Sigmoid colon (tissue), 7 donors: ENCODE data around the gene KRR1. TPM values are rescaled to one million over a fixed set of nuclear protein-coding genes. Genes with fewer than 3 reads are reported as not detected.
"Not testable (repeated sequence)": the region's sequence is repeated elsewhere in the genome, so short reads cannot be mapped to it uniquely, and the experiment has no call there.

Experiments used
- DNase-seq: peaks from one replicate; pipeline ENCODE4 v3.0.0-alpha.2; 2019
- H3K27ac ChIP-seq, 4 donors: fragments of 200-600 bp; sonication (generic); one replicate each; pipeline ENCODE4 v1.5.1; 2016 to 2019; ENCODE audit warnings: mild to moderate bottlenecking in 1 of 4
- H3K27me3 ChIP-seq, 3 donors: fragments of 200-600 bp; sonication (generic); one replicate each; pipeline ENCODE4 v1.5.1; 2019; ENCODE audit warnings: mild to moderate bottlenecking in 1 of 3
- H3K36me3 ChIP-seq, 4 donors: fragments of 200-600 bp; sonication (generic); one replicate each; pipeline ENCODE4 v1.5.1; 2016 to 2019
- H3K4me1 ChIP-seq, 4 donors: fragments of 200-600 bp; sonication (generic); one replicate each; pipeline ENCODE4 v1.5.1; 2017 to 2019
- H3K4me3 ChIP-seq, 4 donors: fragments of 200-600 bp; sonication (generic); one replicate each; pipeline ENCODE4 v1.5.1; 2017 to 2019; ENCODE audit warnings: mild to moderate bottlenecking in 2 of 4, moderate library complexity in 1 of 4
- H3K9me3 ChIP-seq, 4 donors: fragments of 200-600 bp in 3 of 4; sonication (generic) in 3 of 4; one replicate each; pipeline versions ENCODE4 v1.5.1 to v1.6.1; 2013 to 2019
- EP300 ChIP-seq, 4 donors: sonication (generic); formaldehyde crosslinking; IDR thresholded peaks; one replicate each; pipeline ENCODE4 v1.6.1; 2017; ENCODE audit warnings: antibody characterized with exemption in 4 of 4
- POLR2A ChIP-seq, 2 donors: fragments of 450-650 bp; IDR thresholded peaks; one replicate each; pipeline ENCODE4 v1.6.1; 2016; ENCODE audit warnings: antibody characterized with exemption in 2 of 2, mild to moderate bottlenecking in 2 of 2, moderate library complexity in 2 of 2
- POLR2AphosphoS5 ChIP-seq, 4 donors: sonication (generic); formaldehyde crosslinking; IDR thresholded peaks; one replicate each; pipeline ENCODE4 v1.6.1; 2017; ENCODE audit warnings: antibody characterized with exemption in 4 of 4
- WGBS, 2 donors: extraction: QIAGEN DNeasy Blood & Tissue Kit; methylation state at CpG; one replicate each; pipeline ENCODE4 v1.1.7; 2013; 5-methylcytosine and 5-hydroxymethylcytosine counted together
- intact Hi-C: fragments of 100-400 bp; cut with DNase I; formaldehyde crosslinking; loops from one replicate; pipeline ENCODE4 v1.15.1; 2023
- polyA plus RNA-seq, 3 donors: library from polyadenylated mRNA; stranded (reverse); fragments of 200-250 nt; gene quantifications; one replicate each; pipeline ENCODE4 v1.2.3, GENCODE V29; 2013
- total RNA-seq, 4 donors: library from RNA; depleted of rRNA; stranded (reverse); fragments of >200 nt; gene quantifications; one replicate each; pipeline ENCODE4 v1.1.0, GENCODE V29; 2016
- TF ChIP-seq, protein P1 (sequence below), 4 experiments: fragments of 450-650 bp in 3 of 4; fragments of 200-600 bp in 1 of 4; IDR thresholded peaks; one replicate each; pipeline ENCODE4 v1.5.1; 2016 to 2019; ENCODE audit warnings: antibody characterized with exemption in 4 of 4, mild to moderate bottlenecking in 3 of 4, moderate library complexity in 2 of 4
- donor health status: healthy with polysubstance abuse.
- donor health status: Bipolar disorder and iron deficiency.
- donor health status: healthy.

Gene KRR1
- total and polyA plus RNA-seq, 7 donors = 9.7 to 40.0 (median 20.3) TPM

DNA sequence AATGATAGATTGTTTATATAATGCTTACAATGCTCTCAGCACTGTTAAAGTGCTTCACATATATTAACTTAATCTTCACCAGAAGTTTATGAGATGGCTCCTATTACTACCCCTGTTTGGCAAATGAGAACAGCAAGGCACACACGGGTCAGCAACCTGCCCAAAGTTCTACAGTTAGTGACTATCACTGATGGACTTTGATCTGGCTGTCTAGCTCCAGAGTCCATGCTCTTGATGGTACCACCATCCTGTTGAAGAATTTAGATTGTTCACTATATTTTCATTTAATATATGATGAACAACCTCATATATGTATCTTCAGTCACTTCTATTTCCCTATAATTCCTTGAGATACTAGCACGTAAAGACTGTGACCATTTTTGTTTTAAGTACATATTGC lies 20.2 kb downstream of the KRR1 start:
- no peak for DNase-seq
- no peak overlapping the region for H3K4me3 ChIP-seq
- 62 to 77% methylated on average over 2 of the region's 2 CpGs for WGBS, 2 donors
- H3K9me3 ChIP-seq = no peaks in the 10 kb centered on the region
- H3K36me3 ChIP-seq = peaks cover 0 to 19% (median under 1%) of the 10 kb centered on the region in 4 donors
- no peak overlapping the region for H3K27ac ChIP-seq
- H3K27me3 ChIP-seq = no peaks in the 10 kb centered on the region
- H3K4me1 ChIP-seq = peaks cover 0 to 21% (median 13%) of the 10 kb centered on the region in 4 donors
- TF ChIP-seq EP300 (IDR thresholded peaks at IDR 0.05) (no peak), POLR2A (IDR thresholded peaks at IDR 0.05) (no peak)
- intact Hi-C loops = no loop called here

DNA sequence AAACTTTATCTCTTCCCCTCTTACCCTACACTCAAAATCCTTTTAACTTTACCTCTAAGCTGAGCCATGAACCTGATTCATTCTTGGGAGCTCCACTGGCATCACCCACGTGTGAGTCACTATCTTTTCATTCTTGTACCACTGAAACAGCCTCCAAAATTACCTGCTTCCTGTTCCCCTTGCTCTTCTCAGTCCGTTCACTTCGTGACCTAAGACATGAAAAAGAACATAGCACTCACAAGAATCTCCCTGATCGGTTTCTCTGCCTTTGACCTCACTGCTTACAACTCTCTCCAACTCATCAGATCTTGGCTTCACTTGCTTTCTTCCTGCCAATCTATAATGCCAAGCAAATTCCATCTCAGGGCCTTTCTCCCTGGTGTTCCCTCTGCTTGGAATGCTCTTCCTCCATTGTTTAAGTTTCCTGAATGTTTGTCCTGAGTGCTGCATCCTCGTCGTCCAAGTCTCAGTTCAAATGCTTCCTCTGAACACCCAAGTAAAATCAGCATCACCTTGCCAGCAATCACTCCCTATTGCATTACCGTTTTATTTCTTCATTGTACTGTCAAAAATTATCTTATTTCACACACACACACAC lies 21.7 kb downstream of the KRR1 start:
- 67 to 77% methylated on average over 7 of the region's 7 CpGs for WGBS, 2 donors
- H3K36me3 ChIP-seq = peaks cover 0 to 5% (median 0%) of the 10 kb centered on the region in 4 donors
- intact Hi-C loops = no loop called here
- peaks cover 0 to 29% (median 18%) of the 10 kb centered on the region in 4 donors for H3K4me1 ChIP-seq
- peak overlapping the region in 2 of 4 donors; percentile 39 to 43 for H3K27ac ChIP-seq
- TF ChIP-seq, protein P1, sequence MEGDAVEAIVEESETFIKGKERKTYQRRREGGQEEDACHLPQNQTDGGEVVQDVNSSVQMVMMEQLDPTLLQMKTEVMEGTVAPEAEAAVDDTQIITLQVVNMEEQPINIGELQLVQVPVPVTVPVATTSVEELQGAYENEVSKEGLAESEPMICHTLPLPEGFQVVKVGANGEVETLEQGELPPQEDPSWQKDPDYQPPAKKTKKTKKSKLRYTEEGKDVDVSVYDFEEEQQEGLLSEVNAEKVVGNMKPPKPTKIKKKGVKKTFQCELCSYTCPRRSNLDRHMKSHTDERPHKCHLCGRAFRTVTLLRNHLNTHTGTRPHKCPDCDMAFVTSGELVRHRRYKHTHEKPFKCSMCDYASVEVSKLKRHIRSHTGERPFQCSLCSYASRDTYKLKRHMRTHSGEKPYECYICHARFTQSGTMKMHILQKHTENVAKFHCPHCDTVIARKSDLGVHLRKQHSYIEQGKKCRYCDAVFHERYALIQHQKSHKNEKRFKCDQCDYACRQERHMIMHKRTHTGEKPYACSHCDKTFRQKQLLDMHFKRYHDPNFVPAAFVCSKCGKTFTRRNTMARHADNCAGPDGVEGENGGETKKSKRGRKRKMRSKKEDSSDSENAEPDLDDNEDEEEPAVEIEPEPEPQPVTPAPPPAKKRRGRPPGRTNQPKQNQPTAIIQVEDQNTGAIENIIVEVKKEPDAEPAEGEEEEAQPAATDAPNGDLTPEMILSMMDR (IDR thresholded peaks at IDR 0.05) = no peak
- TF ChIP-seq POLR2A (IDR thresholded peaks at IDR 0.05) = no peak
- TF ChIP-seq EP300 (IDR thresholded peaks at IDR 0.05) = no peak
- no peak for TF ChIP-seq POLR2AphosphoS5 (IDR thresholded peaks at IDR 0.05)
- H3K27me3 ChIP-seq = no peaks in the 10 kb centered on the region
- DNase-seq = no peak
- H3K4me3 ChIP-seq = no peak overlapping the region
- H3K9me3 ChIP-seq = no peaks in the 10 kb centered on the region

DNA sequence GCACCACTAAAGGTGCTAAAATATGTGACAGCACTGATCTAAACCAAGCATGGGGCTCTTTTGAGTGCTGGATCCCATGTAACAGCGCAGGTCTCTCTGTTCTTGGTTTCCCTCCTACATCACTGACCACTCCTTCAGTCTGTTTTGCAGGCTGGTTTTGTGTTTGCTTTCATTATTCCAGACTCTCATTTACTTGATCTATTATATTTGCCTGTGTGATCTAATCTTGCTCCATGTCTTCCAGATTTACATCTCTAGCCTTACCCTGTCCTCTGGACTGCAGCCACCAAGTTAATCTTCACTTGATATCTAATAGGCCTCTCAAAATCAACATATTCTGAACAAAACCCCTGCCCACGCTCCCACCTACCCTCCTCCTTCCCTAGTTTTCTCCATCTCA lies 22.2 kb downstream of the KRR1 start:
- Histone ChIP-seq H3K4me3 (no peak overlapping the region), H3K36me3 (peaks cover 0 to 5% (median 0%) of the 10 kb centered on the region in 4 donors), H3K27ac (peak overlapping the region in 2 of 4 donors; percentile 39 to 43), H3K4me1 (peaks cover 0 to 34% (median 23%) of the 10 kb centered on the region in 4 donors), H3K9me3 (no peaks in the 10 kb centered on the region), H3K27me3 (no peaks in the 10 kb centered on the region)
- intact Hi-C loops = no loop called here
- 88 to 91% methylated on average over 2 of the region's 2 CpGs for WGBS, 2 donors
- TF ChIP-seq POLR2A (IDR thresholded peaks at IDR 0.05) (no peak), EP300 (IDR thresholded peaks at IDR 0.05) (no peak), POLR2AphosphoS5 (IDR thresholded peaks at IDR 0.05) (no peak)
- TF ChIP-seq, protein P1 (IDR thresholded peaks at IDR 0.05) = no peak
- no peak for DNase-seq

DNA sequence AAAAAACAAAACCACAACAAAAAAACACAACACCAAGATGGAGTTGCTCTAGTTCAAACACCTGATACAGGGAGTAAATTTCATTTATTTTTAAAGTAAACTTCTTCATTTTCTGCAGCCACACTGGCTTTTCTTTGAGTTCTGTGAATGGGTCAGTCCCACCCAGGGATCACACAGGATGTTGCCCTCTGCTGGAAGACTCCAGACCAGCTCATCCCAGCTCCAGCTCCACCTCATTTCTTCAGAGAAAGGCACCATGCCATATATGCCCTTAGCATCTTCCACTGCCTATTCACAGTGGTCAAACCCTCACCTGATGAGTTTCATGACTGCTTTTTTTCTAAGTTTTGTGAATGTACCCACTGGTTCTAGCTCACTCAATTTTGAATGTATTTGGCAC lies 22.9 kb downstream of the KRR1 start:
- no peak overlapping the region for H3K4me3 ChIP-seq
- H3K27me3 ChIP-seq = no peaks in the 10 kb centered on the region
- H3K36me3 ChIP-seq = peaks cover 0 to 2% (median 0%) of the 10 kb centered on the region in 4 donors
- no peak for TF ChIP-seq POLR2AphosphoS5 (IDR thresholded peaks at IDR 0.05)
- TF ChIP-seq, protein P1 (IDR thresholded peaks at IDR 0.05) = peak in 1 of 4 experiments; percentile 20
- no peaks in the 10 kb centered on the region for H3K9me3 ChIP-seq
- no peak for DNase-seq
- H3K27ac ChIP-seq = no peak overlapping the region
- H3K4me1 ChIP-seq = peaks cover 0 to 40% (median 29%) of the 10 kb centered on the region in 4 donors
- intact Hi-C loops = no loop called here

DNA sequence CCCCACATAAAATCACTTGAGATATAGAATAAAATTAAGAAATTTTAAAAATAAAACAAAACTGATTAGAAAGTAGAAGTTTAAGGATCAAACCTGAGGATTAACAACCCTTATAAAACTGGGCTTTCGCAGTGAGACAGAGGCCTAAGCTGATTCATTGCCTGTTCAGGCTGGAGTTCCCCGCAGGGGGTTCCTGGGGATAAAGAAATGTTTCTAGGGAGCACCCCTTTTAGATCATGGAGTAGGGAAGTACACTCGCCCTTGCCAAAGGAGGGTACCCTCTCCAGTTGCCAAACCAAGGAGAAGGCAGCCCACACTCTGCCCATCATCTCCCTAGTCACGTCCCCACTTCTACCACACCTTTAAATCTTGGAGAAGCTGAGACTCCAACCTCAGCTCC lies 24.1 kb downstream of the KRR1 start:
- 95 to 96% methylated on average over 4 of the region's 4 CpGs for WGBS, 2 donors
- no peak for DNase-seq
- TF ChIP-seq POLR2A (IDR thresholded peaks at IDR 0.05) = no peak
- TF ChIP-seq, protein P1 (IDR thresholded peaks at IDR 0.05) = no peak
- no peak for TF ChIP-seq POLR2AphosphoS5 (IDR thresholded peaks at IDR 0.05)
- no peak for TF ChIP-seq EP300 (IDR thresholded peaks at IDR 0.05)
- H3K36me3 ChIP-seq = no peaks in the 10 kb centered on the region
- intact Hi-C loops = no loop called here
- H3K4me1 ChIP-seq = peaks cover 0 to 53% (median 42%) of the 10 kb centered on the region in 4 donors
- no peaks in the 10 kb centered on the region for H3K27me3 ChIP-seq
- H3K9me3 ChIP-seq = no peaks in the 10 kb centered on the region
- no peak overlapping the region for H3K4me3 ChIP-seq
- peak overlapping the region in 1 of 4 donors; percentile 62 for H3K27ac ChIP-seq

DNA sequence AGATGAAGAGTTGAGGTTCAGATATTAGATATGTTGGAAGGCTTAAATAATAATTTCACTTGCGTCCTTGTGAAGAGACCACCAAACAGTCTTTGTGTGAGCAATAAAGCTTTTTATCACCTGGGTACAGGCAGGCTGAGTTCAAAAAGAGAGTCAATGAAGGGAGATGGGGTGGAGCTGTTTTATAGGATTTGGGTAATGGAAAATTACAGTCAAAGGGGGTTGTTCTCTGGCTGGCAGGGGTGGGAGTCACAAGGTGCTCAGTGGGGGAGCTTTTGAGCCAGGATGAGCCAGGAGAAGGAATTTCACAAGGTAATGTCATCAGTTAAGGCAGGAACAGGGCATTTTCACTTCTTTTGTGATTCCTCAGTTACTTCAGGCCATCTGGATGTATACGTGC lies 27.0 kb downstream of the KRR1 start:
- Histone ChIP-seq H3K4me1 (peaks cover 0 to 63% (median 51%) of the 10 kb centered on the region in 4 donors), H3K27ac (peak overlapping the region in 3 of 4 donors; percentile 64 to 87 (median 74)), H3K4me3 (peak overlapping the region in 1 of 4 donors; percentile 56)
- H3K36me3 ChIP-seq, H3K27me3 ChIP-seq, DNase-seq, intact Hi-C loops, H3K9me3 ChIP-seq: not testable (repeated sequence)
- WGBS, 2 donors = 88 to 89% methylated on average over 2 of the region's 2 CpGs
